HG03060 (cell line): Measurements from ENCODE around the gene ATP6V0A1.
"Not testable (repeated sequence)": the region's sequence is repeated elsewhere in the genome, so short reads cannot be mapped to it uniquely, and the experiment has no call there.

Experiments
- ATAC-seq: cut with Tn5 transposase; IDR thresholded peaks from one replicate; pipeline ENCODE4 v1.9.1; 2021; ENCODE audit warnings: low read depth, moderate number of reproducible peaks; ENCODE audit not compliant: unreplicated experiment

The ATP6V0A1 gene

GRCh38 chr17:42475121-42475520, 16.4 kb downstream of the ATP6V0A1 start:
- ATAC-seq, result no peak

GRCh38 chr17:42475835-42476234, 17.2 kb downstream of the ATP6V0A1 start:
- ATAC-seq, result no peak

- no peak for ATAC-seq
These were observed 17.7 kb downstream of the ATP6V0A1 start for GRCh38 chr17:42476411-42476810.

DNA sequence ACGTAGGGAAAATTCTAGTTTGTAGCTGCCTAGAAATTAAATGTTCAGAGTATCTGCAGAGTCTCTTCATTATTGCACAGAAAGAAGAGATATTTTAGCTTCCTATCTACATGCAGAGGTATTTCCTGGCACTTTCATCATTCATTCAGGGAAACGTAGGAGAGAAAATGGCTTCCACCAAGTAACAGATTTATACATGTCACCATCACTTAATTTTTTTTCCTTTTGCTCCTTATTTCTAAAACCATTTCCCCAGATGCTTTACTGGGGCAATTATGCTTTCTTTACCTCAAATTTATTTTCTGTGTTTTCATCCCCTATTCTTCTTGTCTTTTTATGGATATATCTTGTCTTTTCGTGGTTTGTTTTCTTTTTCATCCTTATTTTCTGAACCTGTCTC, 18.5 kb downstream of the ATP6V0A1 start:
- no peak for ATAC-seq

DNA sequence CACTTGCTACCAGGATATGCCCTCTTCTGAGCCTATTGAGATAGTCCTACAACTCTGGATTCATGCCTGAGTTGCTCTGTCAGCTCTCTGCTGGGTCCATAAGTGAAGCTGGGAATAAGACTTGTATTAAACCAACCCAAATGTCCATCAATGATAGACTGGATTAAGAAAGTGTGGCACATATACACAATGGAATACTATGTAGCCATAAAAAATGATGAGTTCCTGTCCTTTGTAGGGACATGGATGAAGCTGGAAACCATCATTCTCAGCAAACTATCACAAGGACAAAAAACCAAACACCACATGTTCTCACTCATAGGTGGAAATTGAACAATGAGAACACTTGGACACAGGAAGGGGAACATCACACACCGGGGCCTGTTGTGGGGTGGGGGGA, 19.1 kb downstream of the ATP6V0A1 start:
- not testable (repeated sequence) for ATAC-seq

DNA sequence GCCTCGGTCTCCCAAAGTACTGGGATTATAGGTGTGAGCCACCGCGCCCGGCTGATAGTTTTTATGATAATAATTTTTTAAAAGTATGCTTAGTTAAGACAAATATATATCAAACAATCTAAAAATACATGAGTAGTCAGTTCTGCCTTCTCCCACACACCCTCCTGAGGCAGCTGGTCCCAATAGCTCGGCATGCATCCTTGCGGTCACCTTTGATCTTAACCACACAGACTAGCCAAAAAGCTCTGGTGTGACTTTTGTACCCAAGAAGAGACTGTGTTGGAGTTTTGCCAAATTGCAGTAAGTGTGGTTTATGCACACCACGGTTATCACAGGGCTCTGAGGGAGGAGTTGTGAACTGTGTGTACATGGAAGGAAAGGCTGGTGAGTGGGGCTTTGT, 25.6 kb downstream of the ATP6V0A1 start:
- no peak for ATAC-seq

DNA sequence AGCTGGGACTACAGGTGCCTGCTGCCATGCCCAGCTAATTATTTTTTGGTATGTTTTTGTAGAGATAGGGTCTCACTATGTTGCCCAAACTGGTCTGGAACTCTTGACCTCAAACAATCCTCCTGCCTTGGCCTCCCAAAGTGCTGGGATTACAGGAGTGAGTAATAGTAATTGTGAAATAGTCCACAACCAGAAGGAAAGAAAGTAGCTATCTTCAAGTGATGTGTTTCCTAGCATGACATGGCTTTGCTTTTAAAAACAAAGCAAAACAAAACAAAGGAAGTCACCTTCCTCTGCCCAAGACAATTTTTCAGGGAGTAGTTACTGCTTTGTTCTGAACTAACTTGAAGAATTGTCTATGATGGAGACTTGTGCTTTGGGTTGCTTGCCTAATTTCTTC, 27.0 kb downstream of the ATP6V0A1 start:
- no peak for ATAC-seq

GRCh38 chr17:42488032-42488431, 29.4 kb downstream of the ATP6V0A1 start:
- no peak for ATAC-seq

- ATAC-seq, result no peak
These were observed 34.6 kb downstream of the ATP6V0A1 start for GRCh38 chr17:42493319-42493718.

- ATAC-seq, result no peak
These were observed 36.0 kb downstream of the ATP6V0A1 start for GRCh38 chr17:42494673-42495072.

DNA sequence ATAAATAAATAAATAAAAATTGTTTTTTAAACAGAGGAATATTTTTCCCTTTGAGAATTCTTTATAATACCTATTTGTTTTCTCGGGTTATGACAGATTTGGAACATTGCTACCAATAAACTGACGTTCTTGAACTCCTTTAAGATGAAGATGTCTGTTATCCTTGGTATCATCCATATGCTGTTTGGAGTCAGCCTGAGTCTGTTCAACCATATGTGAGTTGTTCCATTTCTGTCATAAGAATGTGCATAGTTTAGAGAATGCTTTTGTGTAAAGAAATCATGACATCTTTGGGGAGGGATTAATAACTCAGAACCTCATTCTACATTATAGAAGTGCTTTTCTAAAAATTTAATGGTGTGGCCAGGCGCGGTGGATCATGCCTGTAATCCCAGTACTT, 40.1 kb downstream of the ATP6V0A1 start:
- ATAC-seq, result no peak

GRCh38 chr17:42502091-42502490, 43.4 kb downstream of the ATP6V0A1 start:
- no peak for ATAC-seq

DNA sequence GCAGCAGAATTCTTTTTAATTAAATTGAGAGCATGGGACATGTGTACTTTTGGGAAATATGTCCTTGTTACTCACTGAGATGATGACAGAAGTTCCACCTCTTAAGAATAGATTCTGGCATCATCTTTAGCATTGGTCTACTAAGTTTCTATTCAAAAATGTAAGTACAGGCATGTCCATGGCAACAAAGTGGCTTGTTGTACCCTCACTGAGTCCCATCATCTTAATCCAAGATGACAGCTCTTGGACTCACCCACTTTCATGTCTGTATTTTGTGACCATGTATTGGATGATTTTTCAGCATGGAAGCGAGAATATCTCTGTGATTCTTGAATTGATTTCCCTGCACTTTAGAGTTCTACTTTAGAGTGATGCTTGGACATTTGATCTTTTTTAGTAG, 44.2 kb downstream of the ATP6V0A1 start:
- no peak for ATAC-seq

- no peak for ATAC-seq
These were observed 49.0 kb downstream of the ATP6V0A1 start for GRCh38 chr17:42507671-42508070.

GRCh38 chr17:42508426-42509165, 49.9 kb downstream of the ATP6V0A1 start:
- no peak for ATAC-seq

DNA sequence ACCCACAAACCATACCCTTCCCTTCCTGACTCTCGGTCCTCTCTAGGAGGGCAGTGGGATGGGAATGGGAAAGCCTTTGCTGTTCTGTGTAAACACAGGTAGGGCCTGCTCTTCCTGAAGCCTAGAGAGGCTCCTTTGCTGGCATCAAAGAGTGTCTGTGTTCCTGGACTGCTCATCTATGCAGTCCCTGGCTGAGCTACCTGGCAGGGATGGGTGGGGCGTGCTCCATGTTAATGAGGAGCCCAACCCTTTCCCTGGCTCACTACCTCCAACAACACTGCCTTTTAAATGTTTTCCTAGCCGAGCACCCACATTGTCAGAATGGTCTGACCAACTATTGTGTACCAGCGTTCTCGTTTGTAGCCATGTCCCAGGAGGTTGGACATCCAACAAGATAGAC, 50.7 kb downstream of the ATP6V0A1 start:
- no peak for ATAC-seq

- ATAC-seq, result no peak
These were observed 51.2 kb downstream of the ATP6V0A1 start for GRCh38 chr17:42509841-42510240.

GRCh38 chr17:42512246-42512645, 53.6 kb downstream of the ATP6V0A1 start:
- ATAC-seq, result no peak

GRCh38 chr17:42512733-42513251, 54.1 kb downstream of the ATP6V0A1 start:
- ATAC-seq, result no peak

DNA sequence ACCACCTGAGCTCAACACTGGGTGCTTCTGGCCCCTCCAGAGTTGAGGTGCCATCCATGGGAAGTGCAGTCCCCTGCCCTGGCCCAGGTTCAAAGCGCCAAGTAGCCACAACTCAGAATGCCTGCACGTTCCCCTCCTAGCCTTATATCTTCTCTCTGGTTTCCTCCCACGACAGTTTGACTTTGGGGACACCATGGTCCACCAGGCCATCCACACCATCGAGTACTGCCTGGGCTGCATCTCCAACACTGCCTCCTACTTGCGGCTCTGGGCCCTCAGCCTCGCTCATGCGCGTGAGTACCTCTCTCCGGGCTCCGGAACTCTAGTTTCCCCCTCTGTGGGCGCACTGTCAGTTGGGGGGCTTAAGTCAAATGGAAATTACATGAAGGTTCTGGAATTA, 55.0 kb downstream of the ATP6V0A1 start:
- no peak for ATAC-seq

DNA sequence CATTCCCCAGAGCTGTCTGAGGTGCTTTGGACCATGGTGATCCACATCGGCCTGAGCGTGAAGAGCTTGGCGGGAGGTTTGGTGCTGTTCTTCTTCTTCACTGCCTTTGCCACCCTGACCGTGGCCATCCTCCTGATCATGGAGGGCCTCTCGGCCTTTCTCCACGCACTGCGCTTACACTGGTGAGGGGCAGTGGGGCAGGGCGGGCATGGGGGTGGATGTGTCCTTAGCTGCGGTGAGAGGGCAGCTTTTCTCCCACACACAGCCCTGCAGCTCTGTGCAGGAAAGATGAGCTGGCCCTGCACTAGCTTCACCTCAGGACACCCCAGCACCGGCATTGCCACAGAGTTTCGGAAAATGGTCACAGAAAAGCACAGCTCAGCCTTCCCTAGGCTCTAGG, 55.6 kb downstream of the ATP6V0A1 start:
- no peak for ATAC-seq

- no peak for ATAC-seq
These were observed 56.2 kb downstream of the ATP6V0A1 start for GRCh38 chr17:42514867-42515266.

DNA sequence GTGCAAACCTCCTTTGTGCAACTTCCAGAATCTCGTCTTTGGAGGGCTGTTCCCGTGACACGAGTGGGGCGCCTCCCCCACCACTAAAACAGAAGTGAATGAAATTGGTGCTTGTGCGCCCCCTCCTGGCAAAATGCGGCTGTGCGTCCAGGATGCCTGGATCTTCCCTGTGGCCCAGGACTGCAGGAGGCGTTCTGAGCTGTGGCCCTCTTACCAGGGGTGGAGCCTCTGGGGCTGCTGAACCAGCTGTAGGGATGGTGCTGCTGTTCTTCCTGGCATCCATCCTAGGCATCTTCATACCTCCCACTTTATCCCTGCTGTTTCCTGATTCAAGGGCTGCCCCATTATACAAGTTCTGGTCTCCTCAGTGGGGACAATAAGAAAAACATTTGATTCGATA, 58.8 kb downstream of the ATP6V0A1 start:
- no peak for ATAC-seq
